HepG2 (cell line): ENCODE results near the gene GRAP. TPM values are rescaled to one million over a fixed set of nuclear protein-coding genes. Genes with fewer than 3 reads are reported as not detected.
A peak's percentile ranks its signal among the peaks of the same experiment; 100 is the strongest.

Source experiments
- ATAD3A ChIP-seq: sonication (generic); formaldehyde crosslinking; IDR thresholded peaks from 2 replicates; pipeline ENCODE4 v1.4.0; 2020; ENCODE audit warnings: missing genetic modification reagents
- DNMT3B ChIP-seq: conservative IDR thresholded peaks from 2 replicates; pipeline ENCODE4 v1.6.1; 2016; ENCODE audit warnings: missing biosample characterization, control low read depth
- IRX3 ChIP-seq: sonication (generic); formaldehyde crosslinking; IDR thresholded peaks from 2 replicates; pipeline ENCODE4 v1.8.1; 2023; ENCODE audit warnings: mild to moderate bottlenecking, low read depth, missing genetic modification reagents, borderline replicate concordance
- KDM2A ChIP-seq: sonication (generic); formaldehyde crosslinking; IDR thresholded peaks from 2 replicates; pipeline ENCODE4 v1.4.0; 2020; ENCODE audit warnings: low read depth, missing genetic modification reagents, borderline replicate concordance
- NFYB ChIP-seq: sonication (generic); formaldehyde crosslinking; IDR thresholded peaks from 2 replicates; pipeline ENCODE4 v1.4.0; 2020; ENCODE audit warnings: missing genetic modification reagents
- PAF1 ChIP-seq: IDR thresholded peaks from 2 replicates; pipeline ENCODE4 v1.6.1; 2016; ENCODE audit warnings: missing genetic modification reagents, missing compliant biosample characterization
- RFX1 ChIP-seq: fragments of 450-650 bp; IDR thresholded peaks from 2 replicates; pipeline ENCODE4 v1.6.1; 2017
- SNAPC2 ChIP-seq: sonication (generic); formaldehyde crosslinking; IDR thresholded peaks from 2 replicates; pipeline ENCODE4 v1.8.1; 2022; ENCODE audit warnings: mild to moderate bottlenecking, missing genetic modification reagents
- ZKSCAN5 ChIP-seq: sonication (generic); formaldehyde crosslinking; IDR thresholded peaks from 2 replicates; pipeline ENCODE4 v1.5.1; 2020; ENCODE audit warnings: mild to moderate bottlenecking, missing genetic modification reagents
- ZNF138 ChIP-seq: sonication (generic); formaldehyde crosslinking; IDR thresholded peaks from 2 replicates; pipeline ENCODE4 v1.5.0; 2020; ENCODE audit warnings: mild to moderate bottlenecking, low read depth, missing genetic modification reagents
- ZNF282 ChIP-seq: fragments of 450-650 bp; IDR thresholded peaks from 2 replicates; pipeline ENCODE4 v1.6.1; 2018; ENCODE audit not compliant: partially characterized antibody
- ZNF672 ChIP-seq: sonication (generic); formaldehyde crosslinking; IDR thresholded peaks from 2 replicates; pipeline ENCODE4 v1.8.1; 2022; ENCODE audit warnings: missing genetic modification reagents
- ZNF761 ChIP-seq: sonication (generic); formaldehyde crosslinking; conservative IDR thresholded peaks from 2 replicates; pipeline ENCODE4 v1.4.0; 2020; ENCODE audit warnings: mild to moderate bottlenecking, missing genetic modification reagents
- ZNF777 ChIP-seq: sonication (generic); formaldehyde crosslinking; IDR thresholded peaks from 2 replicates; pipeline ENCODE4 v1.4.0; 2020; ENCODE audit warnings: missing genetic modification reagents
- ZNF816 ChIP-seq: sonication (generic); formaldehyde crosslinking; IDR thresholded peaks from 2 replicates; pipeline ENCODE4 v1.8.0; 2022; ENCODE audit warnings: missing genetic modification reagents, mild to moderate bottlenecking, borderline replicate concordance
- polyA plus RNA-seq, 8 experiments: library from polyadenylated mRNA; depleted of rRNA in 3 of 8; stranded (reverse) in 7 of 8; unstranded in 1 of 8; fragments of >200 nt; fragmentation: Illumina TruSeq in 4 of 8; extraction: Trizol in 4 of 8; gene quantifications; 2 replicates each; pipeline versions ENCODE4 v1.2.1 to v1.2.3, GENCODE V29; 2011 to 2016; ENCODE audit warnings: low read depth in 4 of 8, missing spikeins in 1 of 8, mixed read lengths in 1 of 8; ENCODE audit not compliant: insufficient read depth in 1 of 8
- total RNA-seq, 5 experiments: library from RNA; depleted of rRNA; stranded (reverse); fragments of >200 nt; fragmentation: Illumina TruSeq; extraction: Trizol; gene quantifications; 2 replicates each; pipeline ENCODE4 v1.2.3, GENCODE V29; 2016; ENCODE audit warnings: low read depth in 1 of 5
- TF ChIP-seq, protein P1 (sequence below): sonication (generic); formaldehyde crosslinking; IDR thresholded peaks from 2 replicates; pipeline ENCODE4 v1.5.1; 2020; ENCODE audit warnings: mild to moderate bottlenecking, missing genetic modification reagents, borderline replicate concordance
- TF ChIP-seq, protein P2 (sequence below): sonication (generic); formaldehyde crosslinking; IDR thresholded peaks from 2 replicates; pipeline ENCODE4 v1.4.0; 2020; ENCODE audit warnings: missing genetic modification reagents, borderline replicate concordance
- TF ChIP-seq, protein P3 (sequence below): sonication (generic); formaldehyde crosslinking; IDR thresholded peaks from 2 replicates; pipeline ENCODE4 v1.4.0; 2020; ENCODE audit warnings: mild to moderate bottlenecking, missing genetic modification reagents
- TF ChIP-seq, protein P4 (sequence below): sonication (generic); formaldehyde crosslinking; IDR thresholded peaks from 2 replicates; pipeline ENCODE4 v1.5.0; 2020; ENCODE audit warnings: missing genetic modification reagents

GRAP gene
- total and polyA plus RNA-seq, 2 of the 13 experiments (the other 11 are each of a cell fraction or from before 2014, with no cell fraction given): 0.77 to 1.7 TPM

DNA sequence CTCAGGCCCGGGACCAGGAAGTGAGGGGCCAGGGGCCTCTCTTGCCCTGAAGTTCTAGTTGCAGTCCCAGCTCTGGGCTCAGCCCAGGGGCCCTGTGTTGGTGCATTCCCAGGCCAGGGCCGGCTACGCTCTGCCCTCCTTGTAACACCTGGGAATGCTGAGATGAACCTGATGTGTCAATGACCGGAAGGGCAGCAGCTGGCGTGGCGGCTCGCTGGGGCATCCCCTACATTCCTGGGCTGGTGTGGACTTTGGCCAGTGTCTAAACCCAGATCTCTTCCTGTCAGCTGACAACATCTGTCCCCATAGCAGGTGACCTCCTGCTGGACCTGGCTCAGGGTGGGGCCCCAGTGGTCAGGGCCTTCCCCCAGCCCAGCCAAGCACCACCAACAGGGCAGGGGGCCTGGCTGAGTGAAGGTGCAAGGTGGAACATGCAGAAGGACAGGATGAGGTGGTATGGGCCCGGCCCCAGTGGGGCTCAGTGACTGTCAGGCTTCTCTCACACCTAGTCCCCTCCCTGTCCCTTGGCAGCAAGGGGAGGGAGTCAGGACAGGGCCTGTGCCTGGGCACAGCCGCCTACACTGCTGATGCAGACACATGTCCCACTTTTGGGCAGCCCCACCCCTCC, 58.1 kb downstream of the GRAP start (continued):
- TF ChIP-seq ATAD3A (CRISPR knock-in tag): no peak
- TF ChIP-seq ZNF282: no peak
- TF ChIP-seq, protein P1, sequence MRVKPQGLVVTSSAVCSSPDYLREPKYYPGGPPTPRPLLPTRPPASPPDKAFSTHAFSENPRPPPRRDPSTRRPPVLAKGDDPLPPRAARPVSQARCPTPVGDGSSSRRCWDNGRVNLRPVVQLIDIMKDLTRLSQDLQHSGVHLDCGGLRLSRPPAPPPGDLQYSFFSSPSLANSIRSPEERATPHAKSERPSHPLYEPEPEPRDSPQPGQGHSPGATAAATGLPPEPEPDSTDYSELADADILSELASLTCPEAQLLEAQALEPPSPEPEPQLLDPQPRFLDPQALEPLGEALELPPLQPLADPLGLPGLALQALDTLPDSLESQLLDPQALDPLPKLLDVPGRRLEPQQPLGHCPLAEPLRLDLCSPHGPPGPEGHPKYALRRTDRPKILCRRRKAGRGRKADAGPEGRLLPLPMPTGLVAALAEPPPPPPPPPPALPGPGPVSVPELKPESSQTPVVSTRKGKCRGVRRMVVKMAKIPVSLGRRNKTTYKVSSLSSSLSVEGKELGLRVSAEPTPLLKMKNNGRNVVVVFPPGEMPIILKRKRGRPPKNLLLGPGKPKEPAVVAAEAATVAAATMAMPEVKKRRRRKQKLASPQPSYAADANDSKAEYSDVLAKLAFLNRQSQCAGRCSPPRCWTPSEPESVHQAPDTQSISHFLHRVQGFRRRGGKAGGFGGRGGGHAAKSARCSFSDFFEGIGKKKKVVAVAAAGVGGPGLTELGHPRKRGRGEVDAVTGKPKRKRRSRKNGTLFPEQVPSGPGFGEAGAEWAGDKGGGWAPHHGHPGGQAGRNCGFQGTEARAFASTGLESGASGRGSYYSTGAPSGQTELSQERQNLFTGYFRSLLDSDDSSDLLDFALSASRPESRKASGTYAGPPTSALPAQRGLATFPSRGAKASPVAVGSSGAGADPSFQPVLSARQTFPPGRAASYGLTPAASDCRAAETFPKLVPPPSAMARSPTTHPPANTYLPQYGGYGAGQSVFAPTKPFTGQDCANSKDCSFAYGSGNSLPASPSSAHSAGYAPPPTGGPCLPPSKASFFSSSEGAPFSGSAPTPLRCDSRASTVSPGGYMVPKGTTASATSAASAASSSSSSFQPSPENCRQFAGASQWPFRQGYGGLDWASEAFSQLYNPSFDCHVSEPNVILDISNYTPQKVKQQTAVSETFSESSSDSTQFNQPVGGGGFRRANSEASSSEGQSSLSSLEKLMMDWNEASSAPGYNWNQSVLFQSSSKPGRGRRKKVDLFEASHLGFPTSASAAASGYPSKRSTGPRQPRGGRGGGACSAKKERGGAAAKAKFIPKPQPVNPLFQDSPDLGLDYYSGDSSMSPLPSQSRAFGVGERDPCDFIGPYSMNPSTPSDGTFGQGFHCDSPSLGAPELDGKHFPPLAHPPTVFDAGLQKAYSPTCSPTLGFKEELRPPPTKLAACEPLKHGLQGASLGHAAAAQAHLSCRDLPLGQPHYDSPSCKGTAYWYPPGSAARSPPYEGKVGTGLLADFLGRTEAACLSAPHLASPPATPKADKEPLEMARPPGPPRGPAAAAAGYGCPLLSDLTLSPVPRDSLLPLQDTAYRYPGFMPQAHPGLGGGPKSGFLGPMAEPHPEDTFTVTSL (CRISPR knock-in tag): 0 out of 2 replicates have a peak, but pooled peaks have one; percentile 40
- TF ChIP-seq KDM2A (CRISPR knock-in tag): peak; percentile 84
- no peak; the same call in 1 of the 2 replicates for TF ChIP-seq IRX3 (CRISPR knock-in tag)
- peak; percentile 28; the same call in 1 of the 2 replicates for TF ChIP-seq NFYB (CRISPR knock-in tag)
- TF ChIP-seq RFX1: no peak
- peak; percentile 51; the same call in 1 of the 2 replicates for TF ChIP-seq PAF1 (CRISPR knock-in tag)
- no peak for TF ChIP-seq ZKSCAN5 (CRISPR knock-in tag)
- TF ChIP-seq ZNF761 (CRISPR knock-in tag): peak; percentile 80; the same call in 1 of the 2 replicates
- TF ChIP-seq, protein P2, sequence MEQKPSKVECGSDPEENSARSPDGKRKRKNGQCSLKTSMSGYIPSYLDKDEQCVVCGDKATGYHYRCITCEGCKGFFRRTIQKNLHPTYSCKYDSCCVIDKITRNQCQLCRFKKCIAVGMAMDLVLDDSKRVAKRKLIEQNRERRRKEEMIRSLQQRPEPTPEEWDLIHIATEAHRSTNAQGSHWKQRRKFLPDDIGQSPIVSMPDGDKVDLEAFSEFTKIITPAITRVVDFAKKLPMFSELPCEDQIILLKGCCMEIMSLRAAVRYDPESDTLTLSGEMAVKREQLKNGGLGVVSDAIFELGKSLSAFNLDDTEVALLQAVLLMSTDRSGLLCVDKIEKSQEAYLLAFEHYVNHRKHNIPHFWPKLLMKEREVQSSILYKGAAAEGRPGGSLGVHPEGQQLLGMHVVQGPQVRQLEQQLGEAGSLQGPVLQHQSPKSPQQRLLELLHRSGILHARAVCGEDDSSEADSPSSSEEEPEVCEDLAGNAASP (CRISPR knock-in tag): peak; percentile 95
- TF ChIP-seq, protein P3, sequence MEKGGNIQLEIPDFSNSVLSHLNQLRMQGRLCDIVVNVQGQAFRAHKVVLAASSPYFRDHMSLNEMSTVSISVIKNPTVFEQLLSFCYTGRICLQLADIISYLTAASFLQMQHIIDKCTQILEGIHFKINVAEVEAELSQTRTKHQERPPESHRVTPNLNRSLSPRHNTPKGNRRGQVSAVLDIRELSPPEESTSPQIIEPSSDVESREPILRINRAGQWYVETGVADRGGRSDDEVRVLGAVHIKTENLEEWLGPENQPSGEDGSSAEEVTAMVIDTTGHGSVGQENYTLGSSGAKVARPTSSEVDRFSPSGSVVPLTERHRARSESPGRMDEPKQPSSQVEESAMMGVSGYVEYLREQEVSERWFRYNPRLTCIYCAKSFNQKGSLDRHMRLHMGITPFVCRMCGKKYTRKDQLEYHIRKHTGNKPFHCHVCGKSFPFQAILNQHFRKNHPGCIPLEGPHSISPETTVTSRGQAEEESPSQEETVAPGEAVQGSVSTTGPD (CRISPR knock-in tag): no peak; the same call in 1 of the 2 replicates
- TF ChIP-seq ZNF777 (CRISPR knock-in tag): 0 out of 2 replicates have a peak, but pooled peaks have one; percentile 23
- TF ChIP-seq SNAPC2 (CRISPR knock-in tag): peak; percentile 86; the same call in 1 of the 2 replicates
- no peak for TF ChIP-seq ZNF138
- no peak for TF ChIP-seq ZNF816
- 0 out of 2 replicates have a peak, but pooled peaks have one; percentile 79 for TF ChIP-seq DNMT3B (CRISPR knock-in tag)
- TF ChIP-seq, protein P4, sequence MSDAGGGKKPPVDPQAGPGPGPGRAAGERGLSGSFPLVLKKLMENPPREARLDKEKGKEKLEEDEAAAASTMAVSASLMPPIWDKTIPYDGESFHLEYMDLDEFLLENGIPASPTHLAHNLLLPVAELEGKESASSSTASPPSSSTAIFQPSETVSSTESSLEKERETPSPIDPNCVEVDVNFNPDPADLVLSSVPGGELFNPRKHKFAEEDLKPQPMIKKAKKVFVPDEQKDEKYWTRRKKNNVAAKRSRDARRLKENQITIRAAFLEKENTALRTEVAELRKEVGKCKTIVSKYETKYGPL (CRISPR knock-in tag): no peak
- no peak for TF ChIP-seq ZNF672 (CRISPR knock-in tag)
